A549 treated with dexamethasone at 1 μM for 4 hours (cell line): ENCODE measurements around the gene SPSB2. TPM values are rescaled to one million over a fixed set of nuclear protein-coding genes. Genes with fewer than 3 reads are reported as not detected.

Source experiments
- total RNA-seq: library from RNA; stranded (reverse); fragments of 200-300 nt; extraction: Qiagen RNA extraction; gene quantifications from 5 replicates; pipeline ENCODE4 v1.2.3, GENCODE V29; 2022

Gene SPSB2, protein sequence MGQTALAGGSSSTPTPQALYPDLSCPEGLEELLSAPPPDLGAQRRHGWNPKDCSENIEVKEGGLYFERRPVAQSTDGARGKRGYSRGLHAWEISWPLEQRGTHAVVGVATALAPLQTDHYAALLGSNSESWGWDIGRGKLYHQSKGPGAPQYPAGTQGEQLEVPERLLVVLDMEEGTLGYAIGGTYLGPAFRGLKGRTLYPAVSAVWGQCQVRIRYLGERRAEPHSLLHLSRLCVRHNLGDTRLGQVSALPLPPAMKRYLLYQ
- 26.1 to 33.1 TPM (median 31.8 TPM) in 5 replicates for total RNA-seq

DNA sequence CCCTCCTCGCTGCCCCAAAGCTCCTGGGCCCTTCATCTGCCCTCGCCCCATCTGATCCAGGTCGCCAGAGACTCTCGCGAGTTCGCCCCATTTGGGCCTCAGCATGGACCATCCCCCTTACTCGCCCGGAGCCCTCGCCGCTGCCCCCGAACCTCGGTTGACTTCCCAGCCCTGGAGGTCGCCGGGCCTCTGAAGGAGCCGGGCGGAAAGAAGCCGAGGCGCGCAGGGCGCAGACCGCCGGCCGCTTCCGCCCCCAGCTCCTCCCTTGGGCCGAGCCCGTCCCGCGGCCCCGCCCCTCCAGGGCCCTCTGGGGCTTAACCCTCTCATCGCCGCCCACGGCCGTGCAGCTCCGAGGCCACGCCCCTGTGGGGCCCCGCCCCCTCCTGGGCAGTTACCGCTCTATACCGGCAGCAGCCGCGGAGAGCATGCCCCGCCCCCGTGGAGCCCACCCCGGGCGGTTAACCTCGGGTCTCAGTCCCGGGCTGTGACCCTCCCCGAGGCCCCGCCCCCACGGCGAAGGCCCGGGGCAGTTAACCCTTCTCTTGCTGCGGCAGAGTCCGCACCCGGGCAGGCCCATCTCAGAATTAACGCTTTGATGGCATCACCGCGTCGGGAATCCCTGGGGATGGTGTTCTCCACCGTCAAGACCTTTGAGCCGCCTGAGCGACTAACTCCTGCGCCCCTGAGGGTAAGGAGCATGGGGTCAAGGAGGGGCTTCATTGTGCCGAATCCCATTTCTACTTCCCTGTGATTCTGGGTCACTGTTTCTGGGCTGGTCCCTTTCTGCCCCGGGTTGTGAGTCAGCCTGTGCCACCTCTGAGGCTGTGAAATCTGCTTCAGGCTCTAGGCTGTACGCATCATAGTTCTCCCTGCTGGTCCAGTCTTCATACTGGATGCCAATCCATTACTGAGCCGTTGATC is at the start of gene SPSB2:
SPSB2 (minus strand) TSS at position 210 of the 921 bp plus-strand sequence. CDS start 402 bp downstream, outside the sequence.

DNA sequence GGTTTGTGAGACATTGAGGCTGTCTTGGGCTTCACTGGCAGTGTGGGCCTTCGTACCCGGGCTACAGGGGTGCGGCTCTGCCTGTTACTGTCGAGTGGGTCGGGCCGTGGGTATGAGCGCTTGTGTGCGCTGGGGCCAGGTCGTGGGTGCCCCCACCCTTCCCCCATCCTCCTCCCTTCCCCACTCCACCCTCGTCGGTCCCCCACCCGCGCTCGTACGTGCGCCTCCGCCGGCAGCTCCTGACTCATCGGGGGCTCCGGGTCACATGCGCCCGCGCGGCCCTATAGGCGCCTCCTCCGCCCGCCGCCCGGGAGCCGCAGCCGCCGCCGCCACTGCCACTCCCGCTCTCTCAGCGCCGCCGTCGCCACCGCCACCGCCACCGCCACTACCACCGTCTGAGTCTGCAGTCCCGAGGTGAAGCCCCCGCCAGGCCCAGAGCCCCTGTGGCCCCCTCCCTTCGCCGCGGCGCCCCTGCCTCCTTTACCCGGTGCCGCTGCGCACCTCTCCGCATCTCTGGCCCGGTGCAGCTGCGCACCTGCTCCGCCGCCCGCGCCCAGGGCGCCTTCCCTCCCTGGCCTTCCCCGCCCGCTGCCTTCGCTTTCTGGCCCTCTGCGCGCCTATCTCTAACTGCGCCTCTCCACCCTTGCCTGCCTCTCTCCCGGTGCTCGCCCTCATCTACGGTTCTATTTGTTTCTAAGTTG is 41.3 kb upstream of the SPSB2 start, which contains the start of gene ENO2:
ENO2 (plus strand) TSS at position 335 of the 701 bp plus-strand sequence. CDS start 1,253 bp downstream, outside the sequence.

DNA sequence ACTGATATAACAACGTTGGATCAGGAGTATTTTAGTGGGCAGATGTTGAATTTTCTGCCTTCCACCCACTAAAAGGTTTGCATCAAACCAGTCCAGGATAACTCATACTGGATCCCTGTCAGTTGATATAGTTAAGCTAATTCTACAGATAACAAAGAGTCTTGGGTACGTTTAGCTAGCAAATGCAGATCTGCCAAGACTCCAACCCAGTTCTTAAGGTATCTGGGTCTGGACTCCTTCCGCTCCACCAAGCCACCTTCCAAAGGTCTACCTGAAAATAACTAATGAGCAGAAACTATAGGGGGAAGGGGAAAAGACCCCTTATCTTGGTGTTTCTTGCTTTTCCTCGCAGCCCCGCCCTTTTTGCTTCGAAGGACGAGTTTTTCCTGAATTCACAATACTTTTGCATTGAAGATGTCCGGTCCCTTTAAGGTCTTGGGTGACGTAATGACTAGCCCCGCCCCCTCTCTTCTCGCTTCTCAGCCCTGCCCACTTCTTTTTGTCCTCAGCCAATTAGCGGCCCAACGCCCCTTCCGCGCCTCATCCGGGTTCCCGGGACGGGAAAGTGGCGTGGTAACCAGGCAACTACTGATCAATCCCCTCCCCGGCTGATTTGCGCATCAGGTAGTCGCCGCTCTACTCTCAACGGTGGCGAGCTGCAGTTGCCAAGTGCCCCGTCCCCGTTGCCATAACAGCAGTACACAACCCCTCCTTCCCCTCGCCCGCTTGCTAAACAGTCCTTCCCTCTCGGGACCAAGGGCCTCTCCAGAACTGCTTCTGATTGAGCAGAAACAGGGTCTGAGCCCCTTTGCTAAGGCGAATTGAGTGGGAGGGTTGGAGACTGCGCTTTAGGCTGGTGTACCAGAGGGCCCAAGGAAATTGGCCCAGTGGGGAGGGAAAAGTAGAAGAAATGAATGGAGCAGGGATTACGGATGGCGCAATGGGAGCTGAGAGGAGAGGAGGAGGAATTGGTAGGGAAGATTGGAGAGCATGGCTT is 31.5 kb upstream of the SPSB2 start, which contains the start of gene LRRC23:
LRRC23 (plus strand) TSS at position 543 of the 997 bp plus-strand sequence. CDS start 812 bp downstream, outside the sequence.

DNA sequence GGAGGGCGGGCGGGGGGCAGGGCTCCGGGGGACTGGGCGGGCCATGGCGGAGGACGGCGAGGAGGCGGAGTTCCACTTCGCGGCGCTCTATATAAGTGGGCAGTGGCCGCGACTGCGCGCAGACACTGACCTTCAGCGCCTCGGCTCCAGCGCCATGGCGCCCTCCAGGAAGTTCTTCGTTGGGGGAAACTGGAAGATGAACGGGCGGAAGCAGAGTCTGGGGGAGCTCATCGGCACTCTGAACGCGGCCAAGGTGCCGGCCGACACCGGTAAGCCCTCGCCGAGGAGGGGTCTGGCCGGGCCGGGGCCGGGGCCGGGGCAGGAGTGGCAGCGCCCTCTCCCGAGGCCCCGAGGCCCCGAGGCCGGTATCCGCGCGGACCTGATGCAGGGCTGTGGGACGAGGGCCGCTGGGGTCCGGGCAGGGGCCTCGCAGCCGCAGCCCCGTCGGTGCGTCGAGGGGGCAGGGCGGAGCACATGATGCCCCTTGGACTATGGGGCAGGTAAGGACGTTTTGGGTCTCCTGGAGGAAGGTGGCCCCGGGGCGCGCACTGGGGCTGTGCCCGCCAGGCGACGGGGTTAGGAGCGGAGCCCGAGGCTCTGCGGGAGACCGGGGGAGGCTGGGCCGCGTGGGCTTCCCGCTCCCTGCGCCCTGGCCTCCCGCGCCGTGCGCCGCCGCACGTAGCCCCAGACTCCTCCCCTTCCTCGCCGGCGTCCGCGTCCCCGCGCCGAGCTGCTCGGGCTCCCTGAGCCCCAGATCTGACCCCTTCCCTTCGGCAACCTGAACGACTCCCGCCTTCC is 5.5 kb downstream of the SPSB2 start, which contains the start of gene TPI1:
TPI1 (plus strand) TSS at position 119 of the 798 bp plus-strand sequence; CDS start at position 155, 36 bp downstream.

DNA sequence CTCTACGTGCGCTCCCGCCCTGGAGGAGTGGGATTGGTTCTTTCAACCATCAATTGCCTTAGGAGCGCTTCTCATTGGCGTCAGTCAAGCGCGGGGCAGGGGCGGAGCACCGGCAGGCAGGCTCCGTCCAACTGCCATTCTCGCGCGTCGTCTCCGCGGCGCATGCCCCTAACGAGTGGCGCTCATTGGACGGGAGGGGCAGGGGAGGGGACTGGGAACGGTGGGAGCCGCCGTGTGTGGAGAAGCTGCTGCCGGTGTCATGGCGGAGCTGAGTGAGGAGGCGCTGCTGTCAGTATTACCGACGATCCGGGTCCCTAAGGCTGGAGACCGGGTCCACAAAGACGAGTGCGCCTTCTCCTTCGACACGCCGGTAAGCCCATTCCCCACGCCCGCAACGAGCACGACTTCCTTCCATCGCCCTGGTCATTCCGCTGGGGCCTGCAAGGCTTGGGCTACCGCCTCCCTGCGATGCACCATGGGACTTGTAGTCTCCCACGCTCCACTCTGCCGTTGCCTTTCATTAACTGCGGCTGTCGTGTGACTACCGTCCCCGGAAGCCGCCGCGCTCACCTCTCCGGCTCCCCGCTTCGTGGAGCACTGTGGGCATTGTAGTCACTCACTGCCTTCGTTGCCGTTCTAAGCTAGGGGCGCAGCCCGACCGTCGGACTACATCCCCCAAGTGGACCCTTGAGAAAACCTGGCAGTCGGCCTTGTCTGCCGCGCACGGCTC is 21.0 kb downstream of the SPSB2 start, which contains the start of gene USP5:
USP5 (plus strand) TSS at position 230 of the 730 bp plus-strand sequence; CDS start at position 260, 30 bp downstream.

DNA sequence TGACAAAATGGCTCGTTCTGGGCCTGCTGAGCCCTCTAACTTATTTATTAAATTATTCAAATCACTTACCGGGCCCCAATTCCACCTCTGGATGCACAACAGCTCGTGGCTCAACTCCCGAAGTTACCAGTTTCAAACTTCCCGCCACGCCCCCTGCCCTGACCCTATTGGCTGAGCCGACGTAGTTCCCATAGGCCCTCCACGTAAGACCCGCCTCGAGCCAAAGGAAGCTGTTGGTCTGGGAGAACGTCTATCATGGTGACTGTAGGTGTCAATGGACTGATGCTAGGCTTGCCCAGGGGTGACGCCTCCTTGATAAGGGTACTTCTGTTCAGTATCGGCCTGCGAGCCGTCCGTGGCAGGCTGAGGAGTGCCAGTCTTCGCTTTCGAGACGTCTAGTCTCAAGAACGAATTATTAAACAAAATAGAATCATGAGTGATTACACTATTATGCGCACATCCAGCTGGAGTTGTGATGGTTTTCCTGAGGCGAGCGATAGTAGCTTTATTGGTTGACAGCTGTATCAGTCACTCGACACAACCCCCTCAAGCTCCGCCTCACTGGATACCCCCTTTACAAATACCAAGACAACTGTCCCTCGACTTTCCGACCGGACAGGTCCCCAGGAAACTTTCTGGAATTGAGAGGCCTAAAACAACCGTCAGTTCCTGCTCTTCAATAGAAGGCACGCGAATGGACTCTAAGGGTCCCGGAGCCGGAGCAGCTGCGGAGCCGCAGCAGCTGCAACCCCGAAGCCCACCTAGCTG is 21.8 kb downstream of the SPSB2 start, which contains the start of gene CDCA3:
CDCA3 (minus strand) TSS at position 134 of the 768 bp plus-strand sequence. CDS start 334 bp downstream, outside the sequence.

DNA sequence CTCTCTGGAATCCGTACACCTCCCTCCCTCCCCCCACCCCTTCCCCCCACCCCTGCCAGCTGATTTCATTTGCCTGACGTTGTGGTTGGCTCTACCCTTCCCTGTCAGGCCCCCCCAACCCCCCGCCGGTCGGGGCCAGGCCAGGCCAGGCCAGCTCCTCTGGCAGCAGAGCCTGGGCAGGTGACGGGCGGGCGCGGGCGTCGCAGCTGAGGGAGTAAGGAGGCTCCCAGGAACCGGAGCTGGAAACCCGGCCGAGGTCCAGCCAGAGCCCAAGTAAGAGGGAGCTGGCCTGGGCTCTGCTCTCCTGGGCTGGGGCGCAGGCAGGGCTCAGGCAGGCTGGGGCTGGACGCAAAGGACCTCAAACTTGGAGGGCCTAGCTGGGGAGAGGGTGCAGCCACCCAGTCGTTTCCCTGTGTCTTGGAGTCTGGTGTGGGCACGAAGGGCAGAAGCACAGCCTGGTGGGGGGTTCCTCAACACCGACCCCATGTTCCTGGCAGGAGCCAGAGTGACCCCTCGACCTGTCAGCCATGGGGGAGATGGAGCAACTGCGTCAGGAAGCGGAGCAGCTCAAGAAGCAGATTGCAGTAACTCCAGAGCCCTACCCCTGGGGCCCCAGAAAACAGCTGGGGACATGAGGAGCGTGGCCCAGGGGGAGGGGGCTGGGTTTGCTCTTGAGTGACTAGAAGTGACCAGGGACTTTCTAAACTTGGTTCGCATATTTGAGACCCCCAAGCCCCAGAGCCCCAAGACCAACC is 32.2 kb downstream of the SPSB2 start, which contains the start of gene GNB3:
GNB3 (plus strand) TSS at position 165 of the 755 bp plus-strand sequence; CDS start at position 528, 363 bp downstream.

DNA sequence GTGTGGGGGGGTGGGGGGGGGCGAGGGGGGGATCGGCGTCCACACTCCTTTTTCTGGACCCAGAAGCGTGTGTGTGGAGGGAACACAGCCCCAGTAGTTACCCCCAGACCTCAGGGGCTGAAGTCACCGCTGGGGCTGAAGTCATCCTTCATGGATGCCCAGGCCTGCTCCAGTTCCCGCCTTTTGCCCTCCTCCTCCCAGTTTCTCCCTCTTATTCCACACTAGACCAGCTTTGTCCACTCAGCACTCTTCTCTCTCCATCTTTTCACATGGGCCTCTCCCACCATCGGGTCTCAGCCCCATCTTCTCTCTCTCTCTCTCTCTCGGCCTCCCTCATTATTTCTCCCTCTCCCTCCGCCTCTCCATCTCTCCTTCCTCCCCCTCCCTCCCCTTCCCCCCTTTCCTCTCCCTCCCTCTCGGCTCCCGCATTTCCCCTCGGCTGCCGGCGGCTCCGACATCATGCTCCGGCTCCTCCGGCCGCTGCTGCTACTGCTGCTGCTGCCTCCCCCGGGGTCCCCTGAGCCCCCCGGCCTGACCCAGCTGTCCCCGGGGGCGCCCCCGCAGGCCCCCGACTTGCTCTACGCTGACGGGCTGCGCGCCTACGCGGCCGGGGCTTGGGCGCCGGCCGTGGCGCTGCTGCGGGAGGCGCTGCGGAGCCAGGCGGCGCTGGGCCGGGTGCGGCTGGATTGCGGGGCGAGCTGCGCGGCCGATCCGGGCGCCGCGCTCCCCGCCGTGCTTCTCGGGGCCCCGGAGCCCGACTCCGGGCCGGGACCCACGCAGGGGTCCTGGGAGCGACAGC is 44.9 kb downstream of the SPSB2 start, which contains the start of gene P3H3:
P3H3 (plus strand) TSS at position 426 of the 799 bp plus-strand sequence; CDS start at position 460, 34 bp downstream.

DNA sequence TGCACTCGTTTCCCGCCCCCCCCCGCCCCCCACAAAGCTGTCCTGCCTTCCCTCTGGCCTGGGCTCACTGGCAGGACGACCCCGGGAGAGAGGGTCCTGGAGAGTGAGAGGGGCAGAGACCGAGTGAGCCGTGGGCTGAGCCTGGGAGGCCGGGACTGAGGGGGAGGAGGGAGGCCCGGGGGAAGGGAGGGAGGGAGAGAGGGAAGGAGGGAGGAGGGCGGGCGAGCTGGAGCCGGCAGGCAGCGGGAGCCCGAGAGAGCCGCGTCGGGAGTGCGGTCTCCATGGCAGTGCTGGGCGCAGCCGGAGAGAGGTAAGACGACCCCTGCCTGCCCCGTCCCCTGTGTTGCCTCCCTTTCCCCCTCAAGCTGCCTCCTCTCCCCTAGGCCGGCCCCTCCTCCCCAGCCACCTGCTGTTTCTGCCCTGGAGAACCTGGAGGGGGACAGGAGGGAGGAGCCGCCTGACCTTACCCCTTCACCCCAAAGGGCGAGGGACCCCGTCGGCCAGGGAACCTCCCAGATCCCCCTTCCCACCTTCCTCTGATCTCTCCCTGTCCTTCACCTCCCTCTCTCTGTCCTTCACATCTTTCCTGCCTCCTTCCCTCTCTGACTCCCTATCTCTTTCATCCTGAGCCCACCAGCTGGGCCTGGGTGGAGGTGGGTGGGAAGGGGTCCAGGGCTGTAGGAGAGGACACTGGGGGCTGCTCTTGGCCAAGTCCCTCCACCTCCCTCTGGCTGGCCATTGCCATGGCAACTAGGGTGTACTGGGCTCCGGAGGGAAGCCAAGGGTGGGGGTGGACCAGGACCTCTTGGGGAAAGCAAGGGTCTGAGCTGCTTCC is 51.3 kb downstream of the SPSB2 start, which contains the start of gene GPR162:
GPR162 (plus strand) TSS at position 231 of the 835 bp plus-strand sequence. CDS start 2,078 bp downstream, outside the sequence.

Other genes with a start within 250 kb of the SPSB2 start
- gene LPAR5, start 237.3 kb downstream of the SPSB2 start, total RNA-seq = 0.51 to 0.87 TPM (median 0.71 TPM) in 5 replicates
- gene ACRBP, start 225.9 kb downstream of the SPSB2 start, total RNA-seq = 0.13 to 0.23 TPM (median 0.19 TPM) in 5 replicates
- gene ING4, start 210.2 kb downstream of the SPSB2 start, total RNA-seq = 11.8 to 15.1 TPM (median 12.9 TPM) in 5 replicates
- gene ZNF384, start 183.9 kb downstream of the SPSB2 start, total RNA-seq = 49.3 to 61.4 TPM (median 58.0 TPM) in 5 replicates
- gene PIANP, start 172.5 kb downstream of the SPSB2 start, total RNA-seq = 0.56 to 1.0 TPM (median 0.96 TPM) in 5 replicates
- 46.5 to 53.0 TPM (median 52.7 TPM) in 5 replicates for gene COPS7A, start 149.3 kb downstream of the SPSB2 start, total RNA-seq
- gene MLF2, start 120.2 kb downstream of the SPSB2 start, total RNA-seq = 252 to 307 TPM (median 297 TPM) in 5 replicates
- 661 to 1,016 TPM (median 1,000 TPM) in 5 replicates for gene PTMS, start 106.9 kb downstream of the SPSB2 start, total RNA-seq
- 0.56 to 1.7 TPM (median 1.3 TPM) in 5 replicates for gene LAG3, start 100.8 kb downstream of the SPSB2 start, total RNA-seq
- not detected in 5 replicates for gene CD4, start 83.8 kb downstream of the SPSB2 start, total RNA-seq
- 0.29 to 0.64 TPM (median 0.41 TPM) in 5 replicates for gene GPR162, start 51.5 kb downstream of the SPSB2 start, total RNA-seq
- 19.9 to 28.7 TPM (median 24.8 TPM) in 5 replicates for gene P3H3, start 44.9 kb downstream of the SPSB2 start, total RNA-seq
- 0.59 to 2.3 TPM (median 1.5 TPM) in 5 replicates for gene GNB3, start 32.4 kb downstream of the SPSB2 start, total RNA-seq
- 66.7 to 77.6 TPM (median 68.2 TPM) in 5 replicates for gene CDCA3, start 22.0 kb downstream of the SPSB2 start, total RNA-seq
- 75.1 to 101 TPM (median 89.8 TPM) in 5 replicates for gene USP5, start 21.2 kb downstream of the SPSB2 start, total RNA-seq
- gene TPI1, start 5.8 kb downstream of the SPSB2 start, total RNA-seq = 1,541 to 1,693 TPM (median 1,645 TPM) in 5 replicates
- gene LRRC23, start 31.5 kb upstream of the SPSB2 start, total RNA-seq = 16.4 to 19.6 TPM (median 17.6 TPM) in 5 replicates
- gene ENO2, start 41.3 kb upstream of the SPSB2 start, total RNA-seq = 28.2 to 31.8 TPM (median 30.8 TPM) in 5 replicates
- gene ATN1, start 54.7 kb upstream of the SPSB2 start, total RNA-seq = 38.8 to 85.5 TPM (median 83.0 TPM) in 5 replicates
- not detected in 5 replicates for gene RNU7-1, start 70.5 kb upstream of the SPSB2 start, total RNA-seq
- 252 to 292 TPM (median 272 TPM) in 5 replicates for gene C12orf57, start 70.7 kb upstream of the SPSB2 start, total RNA-seq
- 6.6 to 14.6 TPM (median 11.5 TPM) in 5 replicates for gene PTPN6, start 78.1 kb upstream of the SPSB2 start, total RNA-seq
- 294 to 330 TPM (median 316 TPM) in 5 replicates for gene PHB2, start 97.4 kb upstream of the SPSB2 start, total RNA-seq
- gene EMG1, start 97.6 kb upstream of the SPSB2 start, total RNA-seq = 54.7 to 69.8 TPM (median 56.2 TPM) in 5 replicates
- 27.2 to 32.0 TPM (median 29.9 TPM) in 5 replicates for gene LPCAT3, start 145.2 kb upstream of the SPSB2 start, total RNA-seq
- gene C1S, start 187.4 kb upstream of the SPSB2 start, total RNA-seq = 41.7 to 58.5 TPM (median 47.4 TPM) in 5 replicates
- 29.1 to 42.2 TPM (median 30.1 TPM) in 5 replicates for gene C1R, start 219.1 kb upstream of the SPSB2 start, total RNA-seq
- 11.7 to 15.7 TPM (median 13.7 TPM) in 5 replicates for gene C1RL, start 235.9 kb upstream of the SPSB2 start, total RNA-seq